HG03280 (cell line): ENCODE measurements around the gene CCDC187.

Experiments used
- ATAC-seq: cut with Tn5 transposase; IDR thresholded peaks from one replicate; pipeline ENCODE4 v1.9.1; 2021; ENCODE audit warnings: mild to moderate bottlenecking, moderate library complexity; ENCODE audit not compliant: unreplicated experiment

Gene CCDC187

DNA sequence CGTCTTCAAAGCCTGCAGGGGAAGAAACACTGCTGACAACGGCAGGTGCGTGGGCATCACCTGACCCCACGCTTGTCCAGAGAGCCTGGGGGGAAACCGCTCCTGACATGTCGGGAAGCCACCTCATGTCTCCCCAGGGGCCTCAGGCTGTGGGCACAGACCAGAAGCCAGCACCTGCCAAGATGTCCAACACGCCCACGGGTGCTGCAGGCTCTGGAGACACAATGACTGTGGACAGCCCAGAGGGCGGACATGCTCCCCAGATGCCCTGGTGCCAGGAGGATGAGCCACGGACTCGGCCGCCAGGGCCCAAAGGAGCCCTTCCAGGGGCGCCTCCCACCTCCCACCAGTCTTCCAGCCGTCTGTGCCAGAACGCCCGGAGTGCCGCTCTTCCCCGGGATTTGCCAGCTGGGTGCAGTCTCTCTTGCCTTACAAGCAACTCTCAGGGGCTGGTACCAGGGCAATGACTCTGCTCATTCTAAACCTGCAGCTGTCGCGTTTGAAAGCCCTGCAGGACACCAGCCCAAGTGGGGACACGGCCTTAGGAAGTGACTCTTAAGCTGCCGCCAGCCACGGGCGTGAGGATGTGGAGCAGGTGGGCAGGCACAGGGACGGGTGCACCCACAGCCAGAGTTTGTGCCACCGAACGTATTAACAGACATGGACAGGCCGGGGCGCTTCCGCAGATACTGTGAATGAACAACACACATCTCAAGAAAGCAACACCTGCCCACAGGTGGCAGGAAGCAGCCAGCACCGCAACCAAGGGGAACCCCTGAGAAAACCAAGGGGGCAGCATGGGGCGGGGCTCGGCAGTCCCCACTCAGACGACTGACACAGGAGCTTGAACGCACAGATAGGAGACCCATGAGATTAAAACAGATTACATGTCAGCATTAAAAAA, 92.2 kb downstream of the CCDC187 start:
- no peak for ATAC-seq

DNA sequence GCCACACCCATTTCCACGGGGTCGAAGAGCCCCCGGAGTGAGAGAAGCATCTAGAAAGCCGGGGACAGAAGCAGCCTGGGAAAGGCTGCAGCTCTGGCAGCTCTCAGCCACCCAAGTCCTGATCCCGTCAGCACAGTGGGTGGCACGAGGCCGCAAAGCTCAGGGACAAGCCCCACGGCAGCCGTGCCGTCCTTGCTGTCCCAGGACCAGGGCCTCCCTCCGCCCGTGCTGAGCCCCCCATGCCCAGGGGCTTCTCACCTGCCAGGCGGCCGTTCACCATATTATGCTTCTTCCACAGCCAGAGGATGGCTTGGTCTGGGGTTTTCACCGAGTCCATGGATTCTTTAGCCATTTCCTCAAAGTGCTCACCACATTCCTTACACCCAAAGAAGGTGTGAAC, 92.9 kb downstream of the CCDC187 start:
- no peak for ATAC-seq

DNA sequence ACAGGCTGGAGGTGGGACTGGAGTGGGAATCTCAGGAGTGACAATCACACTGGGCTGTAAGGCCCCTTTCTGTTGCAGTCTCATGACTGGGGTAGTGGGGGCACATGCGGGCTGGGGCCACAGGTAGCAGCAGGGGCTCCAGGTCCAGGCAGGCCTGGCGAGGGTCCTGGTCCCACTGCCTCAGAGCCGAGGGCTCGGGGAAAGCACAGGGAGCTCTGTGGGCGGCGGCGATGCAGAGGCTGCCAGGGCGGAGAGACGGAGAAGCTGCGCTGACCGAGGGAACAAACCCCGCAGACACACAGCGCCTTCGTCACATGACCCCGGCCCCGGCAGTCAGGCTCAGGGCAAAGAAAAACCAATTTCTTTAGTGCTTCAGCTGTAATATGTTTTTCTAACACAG, 93.6 kb downstream of the CCDC187 start:
- ATAC-seq = no peak

DNA sequence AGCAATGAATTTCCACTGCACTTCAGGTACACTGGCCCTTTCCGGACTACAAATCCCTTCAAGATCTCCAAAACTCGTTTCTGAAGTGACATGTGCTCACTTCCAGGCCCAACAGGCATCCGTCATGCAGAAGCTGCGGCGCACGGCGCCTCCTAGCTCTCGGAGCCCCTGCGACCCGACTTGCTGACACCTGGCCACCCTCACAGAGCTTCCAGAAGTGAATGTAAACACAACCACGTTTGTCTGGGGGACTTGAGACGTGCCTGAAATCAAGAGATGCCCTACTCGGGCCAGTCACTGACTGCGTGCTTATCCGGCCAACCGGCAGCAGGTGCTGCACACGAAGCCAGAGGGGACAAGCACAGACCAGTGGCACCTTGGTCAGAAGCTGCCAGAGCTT, 94.1 kb downstream of the CCDC187 start:
- ATAC-seq = no peak

DNA sequence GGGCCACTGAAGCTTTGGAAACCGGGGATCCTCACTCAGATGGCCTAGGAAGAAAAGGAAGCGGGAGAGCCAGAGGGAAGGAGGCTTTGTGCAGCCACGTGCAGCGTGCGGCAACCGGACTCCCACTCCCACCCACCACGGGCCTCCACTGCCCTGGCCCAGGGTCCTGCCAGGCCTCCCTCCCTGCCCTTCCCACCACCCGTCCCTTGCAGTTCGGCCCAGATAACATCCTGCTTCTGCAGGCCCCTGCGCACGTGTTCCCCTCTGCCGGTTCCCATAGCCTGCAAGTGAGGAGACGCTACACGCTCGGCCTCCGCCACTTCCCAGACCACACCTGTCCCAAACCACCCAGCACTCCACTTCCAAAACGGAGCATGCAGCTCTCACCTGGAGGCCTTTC, 94.7 kb downstream of the CCDC187 start:
- ATAC-seq = no peak

DNA sequence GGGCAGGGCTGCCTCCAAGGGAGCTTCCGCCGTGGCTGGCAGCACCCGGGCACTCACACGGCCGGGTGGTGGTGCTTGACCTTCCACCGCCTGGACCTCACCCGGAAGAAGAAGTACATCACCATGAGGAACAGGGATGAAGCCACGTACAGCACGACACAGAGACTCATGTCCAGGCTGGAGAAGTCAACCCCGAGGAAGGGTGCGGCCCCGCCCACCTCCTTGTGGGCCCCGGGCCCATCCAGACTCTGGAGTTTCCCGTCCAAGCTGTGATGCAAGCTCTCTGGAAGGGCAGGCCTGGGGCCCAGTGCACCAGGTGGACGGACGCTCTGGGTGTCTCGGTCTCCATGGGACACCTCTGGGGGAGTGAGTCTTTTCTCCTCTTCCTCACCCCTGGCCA, 95.2 kb downstream of the CCDC187 start:
- ATAC-seq = no peak

DNA sequence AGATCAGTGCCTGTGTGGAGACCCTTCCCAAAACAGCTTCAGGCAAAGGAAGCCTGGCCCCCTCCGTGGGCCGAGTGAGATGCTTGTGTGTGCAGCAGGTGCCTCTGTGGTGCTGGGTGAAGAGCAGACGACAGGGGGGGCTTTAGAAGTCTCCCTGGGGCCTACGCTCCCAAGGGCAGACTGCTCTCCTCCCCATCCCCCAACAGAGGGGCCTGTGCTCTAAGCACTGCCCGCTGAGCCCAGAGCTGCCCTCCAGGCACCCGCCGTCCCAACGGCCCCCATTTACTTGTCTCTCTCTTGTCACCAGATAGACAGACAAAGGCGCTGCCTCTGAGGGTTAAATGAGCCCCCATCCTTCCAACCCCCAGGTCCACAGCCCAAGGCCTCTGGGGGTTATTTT, 96.3 kb downstream of the CCDC187 start:
- ATAC-seq = no peak

DNA sequence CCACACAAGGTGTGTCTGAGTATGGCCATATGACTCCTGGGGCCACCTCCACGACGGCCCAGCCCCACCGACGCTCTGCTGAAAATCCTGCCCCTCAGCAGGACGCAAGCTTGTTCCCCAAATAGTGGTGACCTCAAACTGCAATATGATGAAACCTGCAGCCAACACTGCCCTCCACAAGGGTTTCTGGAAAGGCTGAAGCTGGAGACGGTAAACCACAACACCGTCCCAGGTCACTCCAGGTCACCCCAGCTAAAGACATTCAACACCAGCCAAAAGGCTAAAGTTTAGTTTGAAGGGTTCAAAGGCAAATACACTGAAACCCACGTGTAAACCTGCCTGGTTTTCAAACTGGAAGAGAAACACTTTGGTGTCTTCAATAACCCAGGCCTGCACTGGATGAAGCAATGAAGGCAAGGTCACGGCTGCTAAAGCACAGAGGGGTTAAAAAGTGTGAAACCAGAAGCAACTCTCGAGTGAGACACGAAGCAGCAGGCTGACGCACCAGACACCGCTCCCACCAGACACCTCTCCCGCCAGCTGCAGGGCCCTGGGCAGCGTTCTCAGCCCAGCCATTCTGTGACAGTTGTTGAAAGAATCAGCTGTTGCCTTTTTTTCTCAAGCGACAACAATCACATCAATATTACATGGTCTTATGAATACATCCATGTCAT, 97.2 kb downstream of the CCDC187 start:
- ATAC-seq = no peak

DNA sequence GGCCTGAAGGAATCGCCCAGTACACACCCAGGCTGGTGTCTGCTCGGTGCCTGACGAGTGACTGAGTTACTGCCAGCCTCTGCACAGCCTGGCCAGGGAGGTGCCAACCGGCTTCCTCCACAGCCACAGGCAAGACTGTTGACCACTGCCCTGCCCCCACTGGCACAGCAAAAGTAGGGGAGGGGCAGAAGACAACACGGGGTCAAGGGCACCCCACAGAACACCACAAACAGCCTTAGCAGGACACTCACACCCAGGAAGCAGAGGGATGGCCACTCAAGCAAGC, 98.2 kb downstream of the CCDC187 start:
- ATAC-seq = no peak

DNA sequence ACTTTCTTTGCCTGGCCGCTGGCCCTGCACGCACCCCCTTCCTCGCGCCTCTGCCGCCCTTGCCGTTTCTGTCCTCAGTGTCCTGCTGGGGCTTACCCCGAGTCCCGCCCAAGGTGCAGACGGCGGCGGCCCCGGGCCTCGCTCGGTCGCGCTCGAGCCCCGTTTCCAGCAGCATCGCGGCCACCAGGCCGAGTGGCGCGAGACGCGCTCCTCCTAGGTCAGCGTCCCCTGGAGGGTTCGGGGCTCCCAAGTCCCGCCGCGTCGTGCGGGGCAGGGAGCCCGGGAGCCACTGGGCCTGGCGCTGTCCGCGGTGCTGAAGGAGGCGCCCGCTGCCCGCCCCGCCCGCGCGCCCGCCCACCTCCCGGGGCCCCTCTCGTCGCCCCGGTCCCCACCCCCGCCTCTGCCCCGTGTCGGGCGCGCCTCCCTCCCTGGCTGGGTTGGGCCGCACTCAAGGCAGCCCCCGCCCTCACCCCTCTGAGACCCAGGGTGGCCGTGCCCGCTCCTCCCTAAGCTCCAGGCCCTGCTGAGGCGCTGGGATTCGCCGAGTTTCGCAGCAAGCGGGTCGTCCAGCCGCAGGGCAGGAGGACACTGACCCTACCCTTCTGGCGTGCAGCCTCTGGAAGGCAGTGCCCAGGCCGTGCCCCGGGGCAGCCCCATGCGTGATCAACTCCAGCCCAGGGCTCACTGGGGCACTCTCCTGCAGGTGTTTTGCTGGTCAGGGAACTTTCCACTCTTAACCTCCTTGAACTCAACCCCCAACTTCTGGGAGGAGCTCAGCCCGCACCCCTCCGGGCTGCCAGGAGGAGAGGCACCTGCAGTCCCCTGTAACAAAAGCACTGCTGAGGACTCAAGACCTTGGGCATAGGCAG, 98.8 kb downstream of the CCDC187 start, which contains the start of gene LHX3:
TSS of gene LHX3 (minus strand) at position 291 of the 869 bp plus-strand sequence. CDS start at position 175, 116 bp downstream.
- ATAC-seq = no peak

DNA sequence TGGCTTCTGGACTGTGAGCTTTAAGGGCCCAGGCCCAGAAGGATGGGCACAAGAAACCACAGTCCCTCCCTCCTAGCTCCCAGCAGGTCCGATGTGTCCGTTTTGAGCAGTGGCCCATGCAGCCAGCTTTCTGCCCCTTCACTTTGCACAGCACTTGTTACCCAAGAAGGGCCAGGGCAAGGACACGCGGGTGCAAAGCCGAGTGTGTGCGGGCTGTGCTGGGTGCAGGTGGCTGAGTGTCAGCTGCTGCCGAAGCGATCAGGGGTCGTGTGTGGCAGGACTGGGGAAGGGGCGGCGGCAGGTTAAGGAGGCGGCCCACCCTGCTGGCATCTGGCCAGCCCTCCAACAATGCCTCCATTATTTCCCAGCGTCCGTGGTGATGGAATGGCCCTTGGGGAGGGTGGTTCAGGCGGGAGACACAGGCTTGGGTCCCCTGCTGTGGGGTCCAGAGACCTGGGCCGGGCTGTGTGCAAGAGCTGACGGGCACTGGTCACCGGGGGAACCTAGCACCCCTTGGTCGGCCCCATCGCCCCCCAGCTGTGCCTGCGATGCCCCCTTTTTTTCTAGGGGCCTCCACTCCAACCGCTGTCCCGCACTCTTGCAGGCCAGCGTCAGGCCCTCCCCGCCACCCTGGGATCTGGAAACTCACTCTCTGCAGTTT, 99.6 kb downstream of the CCDC187 start:
- no peak for ATAC-seq

DNA sequence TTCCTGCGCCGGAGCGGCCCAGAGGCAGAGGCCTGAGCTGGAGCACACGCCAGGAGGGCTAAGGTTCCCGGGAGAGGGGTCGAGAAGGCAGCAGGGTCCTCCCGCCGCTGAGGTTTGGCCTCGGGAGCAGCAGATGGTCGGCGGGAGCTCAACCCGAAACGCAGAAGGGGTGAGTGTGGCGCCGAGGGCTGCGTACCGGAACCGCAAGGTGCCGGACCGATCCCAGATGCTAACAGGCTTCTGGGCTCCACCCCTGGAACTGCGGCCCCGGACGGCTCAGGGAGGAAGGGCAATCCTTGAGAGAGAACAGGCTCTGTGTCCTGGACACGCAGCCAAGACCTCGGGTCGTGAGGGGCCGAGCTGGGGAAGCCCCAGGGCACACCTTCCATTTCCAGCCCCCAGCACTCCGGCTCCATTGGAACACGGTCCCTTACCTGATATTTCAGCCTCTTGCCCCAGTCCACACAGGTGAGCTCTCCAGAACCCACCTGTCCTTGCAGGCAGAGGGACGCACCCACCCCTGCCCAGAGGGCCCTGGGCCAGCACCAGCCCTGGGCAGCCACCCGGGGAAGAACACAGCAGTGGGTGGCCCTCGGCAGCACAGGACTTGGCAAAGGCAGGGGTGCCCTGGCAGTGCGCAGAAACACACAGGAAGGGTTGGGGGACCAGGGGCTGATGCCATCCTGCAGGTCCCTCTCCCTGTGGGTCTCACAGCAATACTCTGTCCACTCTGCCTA, 100.3 kb downstream of the CCDC187 start:
- no peak for ATAC-seq

DNA sequence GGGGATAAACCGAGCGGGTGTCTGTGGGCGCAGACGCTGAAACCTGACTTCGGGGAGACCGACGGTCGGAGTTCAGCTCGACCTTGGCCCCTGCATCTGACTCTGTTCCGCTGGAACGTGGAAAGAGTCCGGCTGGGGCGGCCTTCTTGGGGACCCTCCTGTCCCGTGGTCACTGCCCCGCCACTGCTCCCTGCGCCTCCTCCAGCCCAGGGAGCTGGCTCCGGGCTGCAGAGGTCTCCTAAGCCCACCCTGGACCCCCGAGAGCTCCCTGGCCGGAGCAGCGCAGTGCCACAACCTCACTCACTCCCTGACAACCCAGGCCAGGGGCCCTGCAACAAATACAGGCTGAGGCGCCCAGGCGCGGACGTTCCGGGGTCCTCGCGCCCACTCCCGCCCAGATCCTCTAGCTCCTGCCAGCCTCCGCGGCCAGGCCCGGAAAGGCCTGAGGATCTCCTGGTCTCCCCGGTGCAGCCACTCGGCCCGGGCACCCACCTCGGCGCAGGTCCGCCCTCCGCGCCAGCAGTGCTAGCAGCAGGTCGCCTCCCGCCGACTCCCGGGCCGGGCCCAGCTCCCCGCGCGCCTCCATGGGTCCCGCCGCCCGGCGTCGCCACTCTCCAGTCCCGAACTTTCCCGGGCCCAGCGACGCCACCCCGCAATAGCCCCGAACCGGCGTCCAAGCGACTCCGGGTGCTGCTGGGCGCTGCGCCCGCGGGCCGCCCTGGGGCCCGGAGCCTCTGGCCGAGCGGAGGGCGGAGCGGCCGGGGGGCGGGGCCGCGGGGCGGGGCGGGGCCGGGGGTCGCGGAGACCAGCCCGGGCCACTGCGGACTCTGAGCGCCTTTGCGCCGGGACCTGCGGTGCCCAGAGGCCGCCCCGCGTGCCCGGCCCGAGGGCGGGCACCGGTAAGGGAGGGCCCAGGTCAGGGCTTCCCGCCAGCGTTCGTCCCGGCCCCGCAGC, 101.2 kb downstream of the CCDC187 start:
- ATAC-seq = no peak

DNA sequence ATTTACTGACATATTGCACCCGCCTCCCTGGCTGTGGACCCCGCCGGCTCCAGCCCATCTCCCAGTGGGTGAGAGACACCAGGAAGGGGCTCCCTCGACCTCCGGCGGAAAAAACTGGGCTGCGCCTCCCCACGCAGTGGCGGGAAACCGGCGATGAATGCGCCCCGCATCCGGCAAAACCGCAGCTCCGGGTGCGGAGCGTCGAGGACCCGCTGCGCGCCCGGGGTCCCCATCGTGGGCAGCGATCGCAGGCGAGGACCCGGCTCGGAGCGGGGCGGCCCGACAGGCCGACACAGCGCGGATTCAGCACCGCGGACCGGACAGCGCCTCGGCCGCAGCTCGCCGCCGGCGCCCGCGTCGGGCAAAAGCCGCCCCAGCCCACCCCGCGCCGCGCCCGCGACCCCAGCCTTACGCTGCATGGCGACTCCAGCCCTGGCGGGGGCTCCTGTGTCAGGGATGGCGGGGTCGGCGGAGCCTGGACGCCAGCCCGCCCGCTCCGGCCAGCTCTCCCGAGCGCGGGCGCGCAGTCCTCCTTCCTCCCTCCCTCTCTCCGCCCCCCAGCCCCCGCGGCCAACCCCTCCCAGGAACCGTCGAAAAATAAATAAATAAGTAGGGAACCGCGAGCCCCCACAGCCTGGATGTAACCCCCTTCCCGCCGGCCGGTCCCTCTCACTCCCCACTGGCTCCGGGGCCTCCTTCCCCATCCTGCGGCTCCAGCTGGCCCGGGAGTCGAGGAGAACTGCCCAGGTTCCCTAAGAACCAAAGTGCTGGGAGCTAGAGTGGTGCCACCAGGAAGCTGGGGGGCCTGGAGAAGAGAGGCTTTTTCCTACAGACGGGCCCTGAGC, 102.1 kb downstream of the CCDC187 start:
- ATAC-seq = no peak

DNA sequence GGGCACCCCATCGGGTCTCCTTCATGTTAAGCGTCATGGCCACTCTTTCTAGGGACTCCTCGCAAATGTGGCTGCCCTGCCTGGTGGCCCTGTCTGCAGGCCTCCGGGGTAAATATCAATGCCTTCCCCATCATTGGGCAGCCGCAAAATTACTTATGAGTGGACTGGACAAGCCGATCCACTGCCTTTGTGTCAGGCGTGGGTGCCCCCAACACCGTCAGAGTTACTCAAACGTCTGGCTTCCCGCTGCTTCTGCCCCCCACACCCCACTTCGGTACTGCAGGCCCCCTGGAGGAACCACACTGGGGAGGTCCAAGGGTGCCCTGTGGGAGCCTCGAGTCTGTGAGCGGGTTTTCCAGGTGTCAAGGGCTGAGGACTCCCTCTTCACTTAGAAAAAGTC, 102.7 kb downstream of the CCDC187 start:
- ATAC-seq = no peak

DNA sequence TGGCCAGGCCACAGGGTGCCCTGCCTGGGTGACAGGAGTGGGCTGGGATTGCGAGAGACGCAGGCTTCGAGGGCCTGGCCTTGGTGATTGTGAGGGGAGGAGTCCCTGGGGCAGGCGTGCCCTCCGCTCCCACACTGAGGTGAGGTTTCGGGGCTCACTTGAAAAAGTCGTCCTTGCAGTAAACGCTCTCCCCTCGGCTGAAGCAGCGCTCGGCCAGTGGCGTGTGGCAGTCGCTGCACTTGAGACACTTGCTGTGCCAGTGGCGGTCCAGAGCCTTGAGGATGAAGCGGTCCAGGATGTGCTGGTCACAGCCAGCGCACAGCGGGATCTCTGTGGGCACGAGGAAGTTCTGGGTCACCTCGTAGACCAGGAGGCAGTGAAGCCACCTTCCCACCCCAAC, 103.5 kb downstream of the CCDC187 start:
- ATAC-seq = no peak
